GM19468 (cell line): ENCODE measurements around the gene CARD6.
"Not testable (repeated sequence)": the region's sequence is repeated elsewhere in the genome, so short reads cannot be mapped to it uniquely, and the experiment has no call there.

Experiments
- ATAC-seq: cut with Tn5 transposase; IDR thresholded peaks from one replicate; pipeline ENCODE4 v1.9.1; 2021; ENCODE audit warnings: mild to moderate bottlenecking, moderate library complexity, moderate number of reproducible peaks; ENCODE audit not compliant: unreplicated experiment; ENCODE audit errors: extremely low read depth

The CARD6 gene

GRCh38 chr5:40841068-40841805 lies at the start of gene CARD6:
Gene CARD6, plus strand, starts transcription at chr5:40841367. Its CDS starts 16 bp downstream, at chr5:40841383.
- ATAC-seq, result no peak

- no peak for ATAC-seq
Observed at GRCh38 chr5:40791715-40792139, 49.4 kb upstream of the CARD6 start.

DNA sequence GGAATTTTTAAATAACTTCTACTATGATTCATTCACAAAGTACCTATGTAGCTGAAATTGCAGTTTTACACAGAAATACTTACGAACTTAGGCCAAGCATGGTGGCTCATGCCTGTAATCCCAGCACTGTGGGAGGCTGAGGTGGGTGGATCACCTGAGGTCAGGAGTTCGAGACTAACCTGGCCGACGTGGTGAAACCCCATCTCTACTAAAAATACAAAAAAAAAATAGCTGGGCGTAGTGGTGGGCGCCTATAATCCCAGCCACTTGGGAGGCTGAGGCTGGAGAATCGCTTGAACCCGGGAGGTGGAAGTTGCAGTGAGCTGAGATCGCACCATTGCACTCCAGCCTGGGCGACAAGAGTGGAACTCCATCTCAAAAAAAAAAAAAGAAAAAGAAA lies 48.5 kb upstream of the CARD6 start:
- not testable (repeated sequence) for ATAC-seq

- ATAC-seq, result not testable (repeated sequence)
Observed at GRCh38 chr5:40794340-40794739, 46.8 kb upstream of the CARD6 start.

DNA sequence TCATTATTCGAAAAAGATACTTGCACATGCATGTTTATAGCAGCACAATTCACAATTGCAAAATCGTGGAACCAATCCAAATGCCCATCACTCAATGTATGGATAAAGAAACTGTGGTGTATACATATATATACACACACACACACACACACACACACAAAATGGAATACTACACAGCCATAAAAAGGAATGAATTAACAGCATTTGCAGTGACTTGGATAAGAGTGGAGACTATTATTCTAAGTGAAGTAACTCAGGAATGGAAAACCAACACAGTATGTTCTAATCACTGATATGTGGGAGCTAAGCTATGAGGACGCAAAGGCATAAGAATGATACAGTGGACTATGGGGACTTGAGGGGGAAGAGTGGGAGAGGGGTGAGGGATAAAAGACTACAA lies 46.3 kb upstream of the CARD6 start:
- not testable (repeated sequence) for ATAC-seq

DNA sequence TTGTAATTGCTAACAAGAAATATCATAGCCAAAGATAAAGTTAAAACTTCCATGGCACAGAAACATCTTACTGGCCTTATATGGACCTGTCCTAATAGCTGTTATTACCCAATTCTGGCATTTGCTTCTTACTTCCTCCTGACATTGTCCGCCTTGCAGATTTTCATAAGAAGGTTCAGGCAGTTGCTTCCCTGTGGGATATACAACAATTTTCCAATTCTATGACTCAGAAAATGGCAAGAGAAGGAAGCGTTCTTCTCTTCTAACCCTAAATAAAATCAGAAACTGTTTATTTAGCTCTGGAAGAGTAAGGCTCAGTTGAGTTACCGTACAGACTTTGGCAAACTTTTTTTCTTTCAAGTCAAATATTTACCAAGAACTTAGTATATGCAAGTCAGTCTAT lies 44.7 kb upstream of the CARD6 start:
- no peak for ATAC-seq

DNA sequence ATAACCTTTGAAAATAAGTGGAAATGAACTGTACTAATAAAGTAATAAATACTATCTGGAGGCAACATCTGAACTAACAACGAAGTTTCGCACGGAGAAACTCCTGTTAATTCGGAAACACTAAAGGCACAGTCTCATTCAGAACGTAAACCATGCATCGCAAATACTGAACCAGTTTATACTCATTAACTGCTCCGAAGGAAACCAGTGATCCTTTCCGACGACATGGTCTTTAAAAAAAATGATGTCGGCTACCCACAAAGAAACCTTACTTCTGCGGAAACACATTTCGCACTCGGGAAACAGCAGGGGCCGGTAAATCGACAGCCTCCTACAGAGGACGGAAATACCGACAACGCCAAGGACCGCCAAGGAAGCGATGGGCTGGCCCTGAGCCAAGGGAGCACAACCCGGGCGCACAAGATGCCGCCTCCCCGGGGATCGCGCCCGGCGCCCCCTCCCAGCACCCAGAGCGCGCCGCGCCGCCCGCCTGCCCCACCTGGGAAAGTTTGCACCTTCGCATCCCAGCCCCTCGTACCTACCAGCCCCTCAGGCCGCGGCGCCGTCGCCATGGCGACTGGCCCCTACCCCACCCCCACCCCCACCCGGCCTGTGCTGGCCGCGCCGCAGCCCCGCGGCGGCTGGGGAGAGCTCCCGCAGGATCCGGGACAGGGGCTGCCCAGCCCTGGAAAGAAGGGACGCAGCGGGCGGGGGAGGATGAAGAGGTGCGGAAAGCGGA lies 43.7 kb upstream of the CARD6 start:
- ATAC-seq, result peak; percentile 6

DNA sequence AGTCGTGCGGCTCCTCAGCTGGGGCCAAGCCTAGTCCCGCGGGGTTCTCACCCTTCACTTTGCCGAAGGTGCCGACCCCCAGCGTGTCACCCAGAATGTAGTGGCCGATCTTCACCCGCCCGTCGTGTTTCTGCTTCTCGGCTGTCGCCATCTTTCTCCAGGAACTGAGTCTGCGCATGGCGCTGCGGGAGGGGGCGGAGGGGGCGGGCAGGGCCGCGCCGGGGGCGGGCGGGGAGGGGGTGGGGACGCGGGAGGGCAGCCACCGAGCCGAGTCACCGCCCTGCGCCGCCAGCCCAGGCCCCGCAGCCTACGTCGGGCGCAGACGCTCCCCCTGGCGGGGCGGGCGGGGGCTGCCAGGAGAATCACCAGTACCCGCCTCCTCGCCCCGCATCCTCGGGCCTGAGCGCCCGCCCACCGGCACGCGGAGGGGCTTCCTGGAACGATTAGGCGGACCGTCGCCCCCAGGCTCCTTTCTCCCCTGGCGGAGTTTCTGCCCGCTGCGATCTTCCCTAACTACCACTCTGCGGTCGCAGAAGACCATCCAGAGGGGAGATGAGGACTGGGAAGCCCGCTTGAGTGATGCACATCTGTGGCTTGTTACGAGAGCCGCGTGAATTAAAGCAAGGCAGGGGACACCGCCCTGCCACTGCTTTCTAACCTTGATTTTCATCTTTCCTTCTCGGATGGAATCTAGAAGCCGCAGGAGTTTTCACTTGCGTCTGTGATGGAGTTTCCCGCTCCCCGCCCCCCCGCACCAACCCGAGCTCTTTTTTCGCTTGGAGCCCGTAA lies 43.0 kb upstream of the CARD6 start, which contains the start of gene PRKAA1:
TSS of gene PRKAA1 (minus strand) at position 363 of the 789 bp plus-strand sequence. CDS start at position 178, 185 bp downstream.
- peak; percentile 98 for ATAC-seq

DNA sequence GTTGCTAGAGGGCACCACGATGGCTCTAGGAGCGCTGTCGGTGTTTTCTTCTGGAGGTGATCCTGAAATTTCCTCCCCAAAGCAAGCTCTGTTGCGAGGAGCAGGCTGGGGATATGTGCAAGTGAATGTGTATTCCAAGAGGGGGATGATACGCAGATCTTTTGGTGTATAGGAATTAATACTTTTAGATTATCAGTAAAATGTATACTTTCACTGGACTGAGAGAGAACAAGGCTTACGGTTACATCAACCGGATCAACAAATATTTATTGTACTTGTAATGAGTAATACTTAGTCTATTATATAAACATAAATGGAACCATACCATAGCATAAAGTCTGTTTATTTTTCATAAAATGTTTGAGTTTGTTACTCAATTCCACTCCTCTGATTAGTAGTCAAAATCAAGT lies 42.4 kb upstream of the CARD6 start:
- ATAC-seq, result no peak

- no peak for ATAC-seq
Observed at GRCh38 chr5:40799258-40799657, 41.9 kb upstream of the CARD6 start.

- no peak for ATAC-seq
Observed at GRCh38 chr5:40801771-40802562, 39.2 kb upstream of the CARD6 start.

- ATAC-seq, result no peak
Observed at GRCh38 chr5:40812125-40812524, 29.0 kb upstream of the CARD6 start.

DNA sequence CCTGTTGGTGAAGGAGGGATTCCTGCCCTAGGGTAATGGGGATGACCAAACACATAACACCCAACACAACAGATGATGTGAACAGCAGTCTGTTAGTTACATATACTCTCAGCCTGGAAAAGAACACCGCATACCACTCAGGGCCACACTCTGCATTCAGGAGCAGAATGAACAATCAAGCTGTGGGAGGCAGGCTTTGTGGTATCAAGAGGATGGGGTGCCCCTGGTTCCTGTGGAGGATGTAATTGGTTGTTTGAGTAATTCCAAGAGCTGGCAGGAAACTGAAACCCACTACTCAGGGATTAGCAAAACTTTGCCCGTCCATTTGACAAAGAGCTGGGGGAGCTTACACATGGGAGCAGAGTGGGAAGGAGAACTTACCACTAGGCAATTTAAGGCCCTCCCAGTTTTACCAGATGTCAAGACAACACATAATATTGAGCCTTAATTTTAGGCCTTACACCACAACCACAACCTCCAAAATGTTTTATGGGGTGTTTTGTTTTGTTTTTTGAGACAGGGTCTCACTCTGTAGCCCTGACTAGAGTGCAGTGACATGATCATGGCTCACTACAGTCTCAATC lies 27.4 kb upstream of the CARD6 start:
- ATAC-seq, result no peak

DNA sequence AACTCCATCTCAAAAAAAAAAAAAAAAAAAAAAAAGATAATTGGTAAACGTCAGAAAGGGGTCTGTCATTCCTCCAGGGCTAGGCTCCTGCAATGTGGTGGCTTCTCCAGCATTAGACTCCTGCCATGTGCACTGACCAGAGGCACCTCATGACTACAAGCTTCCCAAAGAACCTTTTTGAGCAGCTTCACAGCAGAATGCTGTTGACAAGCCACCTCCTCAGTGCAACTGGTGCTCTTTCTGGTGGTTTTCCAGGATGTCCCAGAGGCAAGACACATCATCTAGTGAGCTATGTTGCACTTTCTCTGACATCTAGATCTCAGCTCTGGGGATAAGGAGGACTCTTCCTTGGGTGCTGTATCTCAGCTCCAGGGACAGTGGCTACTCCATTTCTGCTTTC lies 17.7 kb upstream of the CARD6 start:
- no peak for ATAC-seq

GRCh38 chr5:40825461-40826043 lies 15.6 kb upstream of the CARD6 start:
- not testable (repeated sequence) for ATAC-seq

GRCh38 chr5:40826489-40827187 lies 14.5 kb upstream of the CARD6 start:
- ATAC-seq, result no peak

DNA sequence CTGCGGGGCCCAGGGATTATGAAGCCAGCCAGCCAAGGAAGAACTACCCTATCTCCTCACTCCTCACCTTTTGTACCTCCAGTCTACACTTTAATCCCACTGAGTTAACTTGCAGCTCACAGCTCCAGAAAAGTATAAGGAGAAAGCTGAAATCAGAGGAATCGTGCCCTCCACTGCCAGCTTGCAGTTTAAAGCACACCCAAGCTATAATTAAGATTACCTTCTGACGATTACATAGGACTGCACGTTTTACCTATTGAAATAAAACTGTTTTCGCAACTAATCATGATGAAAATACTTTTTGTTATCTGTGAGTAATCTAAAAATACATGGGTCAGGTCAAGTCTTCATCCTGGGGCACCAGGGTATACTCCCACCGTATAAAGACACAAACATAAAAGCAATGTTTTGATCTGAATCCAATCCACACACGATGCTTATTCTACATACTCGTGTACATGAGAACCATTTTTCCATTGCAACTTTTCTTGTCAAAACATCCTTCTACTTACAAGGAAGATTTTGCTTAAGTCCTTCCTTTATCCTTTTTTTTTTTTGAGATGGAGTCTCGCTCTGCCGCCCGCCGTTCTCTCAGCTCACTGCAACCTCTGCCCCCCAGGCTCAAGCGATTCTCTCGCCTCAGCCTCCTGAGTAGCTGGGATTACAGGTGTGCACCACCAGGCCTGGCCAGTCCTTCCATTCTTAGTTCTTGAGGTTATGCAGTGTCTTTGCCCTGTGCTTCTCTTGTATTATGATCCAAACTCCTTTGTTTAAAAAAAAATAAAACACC lies 13.8 kb upstream of the CARD6 start:
- no peak for ATAC-seq
